Endothelial cell of umbilical vein (primary cell): ENCODE results near the gene AWAT2. TPM values are rescaled to one million over a fixed set of nuclear protein-coding genes. Genes with fewer than 3 reads are reported as not detected.

ENCODE experiments used
- BruUV-seq: library from RNA; stranded (reverse); fragments of 400-500 nt; replicated peaks from 2 replicates; lab custom pipeline; 2021; lab: Mats Ljungman, UMichigan
- CTCF ChIA-PET: fragments of 300-600, 350-600 bp; sonication (Branson Sonifier 250); formaldehyde crosslinking; loops from one replicate; lab custom pipeline; 2021; ENCODE audit warnings: antibody characterized with exemption, inconsistent platforms; lab: Charles Lee
- POLR2A ChIA-PET: fragments of 300-600, 350-600 bp; sonication (Branson Sonifier 250); formaldehyde crosslinking; loops from one replicate; lab custom pipeline; 2021; ENCODE audit warnings: antibody characterized with exemption, inconsistent platforms; lab: Charles Lee
- DNase-seq: peaks from one replicate; pipeline ENCODE4 v3.0.0-alpha.2; 2011; ENCODE audit warnings: low read depth, low spot score
- FAIRE-seq: peaks from 2 replicates; lab custom pipeline; 2011; peaks lifted over from hg19 to GRCh38; lab: Jason Lieb, UNC
- H2AFZ ChIP-seq: 2 replicates; pipeline ENCODE4 v1.6.0; 2012; ENCODE audit warnings: low read depth, low read length, control low read depth, inconsistent platforms
- H3K27ac ChIP-seq: 2 replicates; pipeline ENCODE4 v1.5.1; 2011; ENCODE audit warnings: low read depth, mild to moderate bottlenecking, control low read depth, low read length, moderate library complexity; ENCODE audit not compliant: insufficient read depth
- H3K27me3 ChIP-seq, 2 experiments: 2 replicates each; pipeline versions ENCODE4 v1.6.0 to v1.6.1; 2011; ENCODE audit warnings: low read length in 2 of 2, mixed read lengths in 1 of 2; ENCODE audit not compliant: control insufficient read depth in 2 of 2, insufficient read depth in 2 of 2
- H3K36me3 ChIP-seq, 2 experiments: 2 replicates in 1 of 2; 3 replicates in 1 of 2; pipeline ENCODE4 v1.5.1; 2011; ENCODE audit warnings: low read length in 2 of 2, mild to moderate bottlenecking in 1 of 2, moderate library complexity in 1 of 2; ENCODE audit not compliant: control insufficient read depth in 2 of 2, insufficient read depth in 2 of 2; ENCODE audit errors: extremely low read depth in 1 of 2
- H3K4me1 ChIP-seq: 3 replicates; pipeline ENCODE4 v1.5.1; 2011; ENCODE audit warnings: mild to moderate bottlenecking, low read length; ENCODE audit not compliant: control insufficient read depth, insufficient read depth; ENCODE audit errors: extremely low read depth
- H3K4me2 ChIP-seq: 2 replicates; pipeline ENCODE4 v1.6.1; 2011; ENCODE audit warnings: low read length, control low read depth, mixed read lengths; ENCODE audit not compliant: insufficient read depth
- H3K4me3 ChIP-seq, 3 experiments: fragments of 200-600 bp in 1 of 3; sonication (generic), shearing (Covaris generic) in 1 of 3; replicated peaks in 1 of 3; 2 replicates each; pipeline ENCODE4 v1.5.1; 2011 to 2016; ENCODE audit warnings: control low read depth in 3 of 3, low read length in 3 of 3, mild to moderate bottlenecking in 2 of 3, inconsistent platforms in 1 of 3, low read depth in 1 of 3, moderate library complexity in 1 of 3; ENCODE audit not compliant: insufficient read depth in 1 of 3
- H3K79me2 ChIP-seq: 2 replicates; pipeline ENCODE4 v1.6.0; 2012; ENCODE audit warnings: low read length, inconsistent platforms; ENCODE audit not compliant: control insufficient read depth, insufficient read depth
- H3K9ac ChIP-seq: replicated peaks from 2 replicates; pipeline ENCODE3; 2011; ENCODE audit warnings: low read length, control low read depth; ENCODE audit not compliant: insufficient read depth; ENCODE audit errors: extremely low read depth
- H3K9me1 ChIP-seq: replicated peaks from 3 replicates; pipeline ENCODE4 v1.6.0; 2011; ENCODE audit warnings: mild to moderate bottlenecking, low read length; ENCODE audit not compliant: control insufficient read depth, insufficient read depth; ENCODE audit errors: extremely low read depth
- H3K9me3 ChIP-seq: replicated peaks from 2 replicates; pipeline ENCODE4 v1.5.1; 2012; ENCODE audit warnings: low read length, inconsistent platforms; ENCODE audit not compliant: control insufficient read depth, insufficient read depth
- H4K20me1 ChIP-seq: replicated peaks from 2 replicates; pipeline ENCODE3; 2011; ENCODE audit warnings: mild to moderate bottlenecking, low read length; ENCODE audit not compliant: control insufficient read depth, insufficient read depth; ENCODE audit errors: extremely low read depth
- EZH2 ChIP-seq: IDR thresholded peaks from 2 replicates; pipeline ENCODE4 v1.6.1; 2012; ENCODE audit warnings: borderline replicate concordance, low read depth, mild to moderate bottlenecking, moderate library complexity, low read length, inconsistent platforms; ENCODE audit not compliant: severe bottlenecking
- FOS ChIP-seq: IDR thresholded peaks from 2 replicates; pipeline ENCODE4 v1.6.1; 2011; ENCODE audit warnings: mild to moderate bottlenecking, low read length, moderate library complexity, borderline replicate concordance; ENCODE audit not compliant: insufficient read depth
- GATA2 ChIP-seq: IDR thresholded peaks from 2 replicates; pipeline ENCODE4 v1.7.0; 2011; ENCODE audit warnings: low read depth, mild to moderate bottlenecking, moderate library complexity, mixed read lengths, low read length; ENCODE audit not compliant: insufficient read length, insufficient read depth
- JUN ChIP-seq: IDR thresholded peaks from 2 replicates; pipeline ENCODE4 v1.6.1; 2011; ENCODE audit warnings: borderline replicate concordance, low read depth; ENCODE audit not compliant: insufficient read length, insufficient read depth
- MYC ChIP-seq: IDR thresholded peaks from one replicate; pipeline ENCODE4 v1.6.1; 2011; ENCODE audit warnings: mild to moderate bottlenecking, low read depth, low read length
- POLR2A ChIP-seq: IDR thresholded peaks from 2 replicates; pipeline ENCODE4 v1.6.1; 2012; ENCODE audit warnings: low read depth, mild to moderate bottlenecking, control low read depth, low read length
- POLR2AphosphoS5 ChIP-seq: IDR thresholded peaks from 2 replicates; pipeline ENCODE4 v1.6.1; 2012; ENCODE audit warnings: low read depth, mild to moderate bottlenecking, control low read depth, low read length, moderate library complexity; ENCODE audit not compliant: insufficient read depth
- dilution Hi-C: fragments of 300-500 bp; cut with MboI; formaldehyde crosslinking; loops from one replicate; pipeline ENCODE4 v1.15.0; 2019; ENCODE audit warnings: low sequenced_read_pairs; ENCODE audit not compliant: extremely low pct_ligation_motif_present
- intact Hi-C: fragments of 100-400 bp; cut with micrococcal nuclease; formaldehyde crosslinking; loops from one replicate; pipeline ENCODE4 v1.10.0; 2022
- polyA plus RNA-seq, 4 experiments: library from polyadenylated mRNA; depleted of rRNA in 3 of 4; stranded (reverse) in 3 of 4; unstranded in 1 of 4; fragments of >200 nt; gene quantifications; 2 replicates each; pipeline versions ENCODE4 v1.2.1 to v1.2.3, GENCODE V29; 2011 to 2012; ENCODE audit warnings: missing spikeins in 1 of 4
- total RNA-seq: library from RNA; stranded (reverse); gene quantifications from 2 replicates; pipeline ENCODE4 v1.2.3, GENCODE V29; 2021
- TF ChIP-seq, protein P1 (sequence below): IDR thresholded peaks from 2 replicates; pipeline ENCODE4 v1.6.1; 2011; ENCODE audit not compliant: insufficient read depth, insufficient read length
- TF ChIP-seq, protein P2 (sequence below), 2 donors: IDR thresholded peaks; 1 replicate in 1 of 2; 2 replicates in 1 of 2; pipeline ENCODE4 v1.5.1; 2011; ENCODE audit warnings: low read length in 2 of 2, mild to moderate bottlenecking in 2 of 2, moderate library complexity in 2 of 2, control low read depth in 1 of 2, inconsistent platforms in 1 of 2, low read depth in 1 of 2; ENCODE audit not compliant: insufficient read depth in 1 of 2; ENCODE audit errors: extremely low read depth in 1 of 2

The AWAT2 gene
- total and polyA plus RNA-seq, 2 donors (not counting 3 experiments of a cell fraction or from before 2014, with no cell fraction given), result 0.20 to 0.29 TPM

DNA sequence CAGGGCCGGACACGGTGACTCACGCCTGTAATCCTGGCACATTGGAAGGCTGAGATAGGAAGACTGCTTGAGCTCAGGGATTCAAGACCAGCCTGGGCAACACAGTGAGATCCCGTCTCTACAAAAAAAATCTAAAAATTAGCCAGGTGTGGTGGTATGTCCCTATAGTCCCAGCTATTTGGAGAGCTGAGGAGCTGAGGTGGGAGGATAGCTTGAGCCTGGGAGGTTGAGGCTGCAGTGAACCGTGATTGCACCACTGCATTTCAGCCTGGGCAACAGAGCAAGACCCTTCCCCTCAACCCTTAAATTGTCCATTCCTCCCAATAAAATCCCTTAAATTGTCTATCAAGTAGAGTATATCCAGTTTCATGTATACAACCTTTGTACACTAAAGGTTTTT lies 29.6 kb upstream of the AWAT2 start:
- no TSS peak for BruUV-seq
- TF ChIP-seq, protein P1, sequence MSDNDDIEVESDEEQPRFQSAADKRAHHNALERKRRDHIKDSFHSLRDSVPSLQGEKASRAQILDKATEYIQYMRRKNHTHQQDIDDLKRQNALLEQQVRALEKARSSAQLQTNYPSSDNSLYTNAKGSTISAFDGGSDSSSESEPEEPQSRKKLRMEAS, result no peak
- TF ChIP-seq, protein P2, sequence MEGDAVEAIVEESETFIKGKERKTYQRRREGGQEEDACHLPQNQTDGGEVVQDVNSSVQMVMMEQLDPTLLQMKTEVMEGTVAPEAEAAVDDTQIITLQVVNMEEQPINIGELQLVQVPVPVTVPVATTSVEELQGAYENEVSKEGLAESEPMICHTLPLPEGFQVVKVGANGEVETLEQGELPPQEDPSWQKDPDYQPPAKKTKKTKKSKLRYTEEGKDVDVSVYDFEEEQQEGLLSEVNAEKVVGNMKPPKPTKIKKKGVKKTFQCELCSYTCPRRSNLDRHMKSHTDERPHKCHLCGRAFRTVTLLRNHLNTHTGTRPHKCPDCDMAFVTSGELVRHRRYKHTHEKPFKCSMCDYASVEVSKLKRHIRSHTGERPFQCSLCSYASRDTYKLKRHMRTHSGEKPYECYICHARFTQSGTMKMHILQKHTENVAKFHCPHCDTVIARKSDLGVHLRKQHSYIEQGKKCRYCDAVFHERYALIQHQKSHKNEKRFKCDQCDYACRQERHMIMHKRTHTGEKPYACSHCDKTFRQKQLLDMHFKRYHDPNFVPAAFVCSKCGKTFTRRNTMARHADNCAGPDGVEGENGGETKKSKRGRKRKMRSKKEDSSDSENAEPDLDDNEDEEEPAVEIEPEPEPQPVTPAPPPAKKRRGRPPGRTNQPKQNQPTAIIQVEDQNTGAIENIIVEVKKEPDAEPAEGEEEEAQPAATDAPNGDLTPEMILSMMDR (IDR thresholded peaks at IDR 0.05; ENCODE audit: extremely low read depth in 1 of 2, insufficient read depth in 1 of 2, low read depth in 1 of 2, low read length in 2 of 2), result no peak
- TF ChIP-seq POLR2A, result no peak
- TF ChIP-seq GATA2, result no peak
- TF ChIP-seq EZH2, result no peak
- TF ChIP-seq FOS, result no peak
- no peak for TF ChIP-seq MYC
- TF ChIP-seq POLR2AphosphoS5, result no peak
- no peak for TF ChIP-seq JUN

More for the DNA sequence above, 29.6 kb upstream of the AWAT2 start:
- H3K36me3 ChIP-seq, result no peaks in the 10 kb centered on the region
- no peaks in the 10 kb centered on the region for H3K27me3 ChIP-seq
- CTCF ChIA-PET, result interaction anchor here (0.8 kb wide), 1 partner anchor 18 kb away, joined by 3 read pairs; no protein-coding TSS in a partner anchor
- peaks cover 5% of the 10 kb centered on the region for H3K4me1 ChIP-seq
- no peak overlapping the region for H3K9ac ChIP-seq
- no peak overlapping the region for H2AFZ ChIP-seq
- intact Hi-C loops, result no loop called here
- dilution Hi-C loops, result no loop called here
- no peak overlapping the region for H3K27ac ChIP-seq
- H3K79me2 ChIP-seq, result no peaks in the 10 kb centered on the region
- FAIRE-seq (no peak), DNase-seq (no peak)
- no peak overlapping the region for H3K4me3 ChIP-seq
- POLR2A ChIA-PET, result no interaction called here
- H3K9me1 ChIP-seq, result no peaks in the 10 kb centered on the region
- H3K9me3 ChIP-seq, result no peaks in the 10 kb centered on the region
- no peaks in the 10 kb centered on the region for H4K20me1 ChIP-seq
- H3K4me2 ChIP-seq, result no peak overlapping the region
